K562 (cell line): Measurements from ENCODE around the gene KNSTRN. TPM values are rescaled to one million over a fixed set of nuclear protein-coding genes. Genes with fewer than 3 reads are reported as not detected.

ENCODE experiments used
- ATF3 ChIP-seq, 2 experiments: fragments of 450-650 bp in 1 of 2; sonication (generic) in 1 of 2; formaldehyde crosslinking in 1 of 2; IDR thresholded peaks in 1 of 2; conservative IDR thresholded peaks in 1 of 2; 2 replicates each; pipeline versions ENCODE4 v1.6.1 to v1.8.1; 2016 to 2023; ENCODE audit warnings: mild to moderate bottlenecking in 2 of 2, moderate library complexity in 2 of 2, inconsistent platforms in 1 of 2, missing genetic modification reagents in 1 of 2
- BCL6 ChIP-seq: fragments of 250-450 bp; sonication (Bioruptor Pico); IDR thresholded peaks from 2 replicates; pipeline ENCODE4 v1.4.0; 2020
- CTBP1 ChIP-seq: fragments of 450-650 bp; IDR thresholded peaks from 2 replicates; pipeline ENCODE4 v1.6.1; 2016; ENCODE audit warnings: borderline replicate concordance
- EHMT2 ChIP-seq: fragments of 450-650 bp; IDR thresholded peaks from 2 replicates; pipeline ENCODE4 v1.6.1; 2018; ENCODE audit warnings: antibody characterized with exemption
- ETV1 ChIP-seq: fragments of 450-650 bp; conservative IDR thresholded peaks from 2 replicates; pipeline ENCODE4 v1.6.1; 2016; ENCODE audit warnings: missing genetic modification characterization, control low read depth, low read depth, missing compliant biosample characterization
- GTF2E2 ChIP-seq: fragments of 200-800 bp; sonication (Bioruptor generic); IDR thresholded peaks from 2 replicates; pipeline ENCODE4 v1.6.1; 2016; ENCODE audit warnings: missing genetic modification characterization, missing compliant biosample characterization
- IRF2 ChIP-seq: sonication (generic); formaldehyde crosslinking; IDR thresholded peaks from 2 replicates; pipeline ENCODE4 v1.8.1; 2022; ENCODE audit warnings: mild to moderate bottlenecking, missing genetic modification reagents
- KDM1A ChIP-seq, 2 experiments: fragments of 450-650 bp; IDR thresholded peaks; 2 replicates each; pipeline ENCODE4 v1.6.1; 2016; ENCODE audit warnings: mild to moderate bottlenecking in 2 of 2
- KDM4B ChIP-seq, 2 experiments: fragments of 450-650 bp in 1 of 2; sonication (generic) in 1 of 2; IDR thresholded peaks; 2 replicates each; pipeline ENCODE4 v1.6.1; 2016 to 2017; ENCODE audit warnings: borderline replicate concordance in 2 of 2, antibody characterized with exemption in 1 of 2, low read depth in 1 of 2, mild to moderate bottlenecking in 1 of 2
- KLF1 ChIP-seq: fragments of 450-650 bp; IDR thresholded peaks from 2 replicates; pipeline ENCODE4 v1.6.1; 2016; ENCODE audit warnings: missing genetic modification characterization, missing compliant biosample characterization
- L3MBTL2 ChIP-seq: fragments of 450-650 bp; IDR thresholded peaks from 2 replicates; pipeline ENCODE4 v1.6.1; 2016; ENCODE audit warnings: mild to moderate bottlenecking, moderate library complexity
- RNF2 ChIP-seq: sonication (generic); IDR thresholded peaks from 2 replicates; pipeline ENCODE4 v1.6.1; 2016
- TEAD2 ChIP-seq: fragments of 450-650 bp; IDR thresholded peaks from 2 replicates; pipeline ENCODE4 v1.6.1; 2016; ENCODE audit warnings: missing genetic modification characterization, control low read depth, missing compliant biosample characterization
- ZBTB2 ChIP-seq: fragments of 450-650 bp; IDR thresholded peaks from 2 replicates; pipeline ENCODE4 v1.6.1; 2016; ENCODE audit warnings: antibody characterized with exemption
- ZNF175 ChIP-seq: fragments of 200-800 bp; sonication (Bioruptor generic); IDR thresholded peaks from 2 replicates; pipeline ENCODE4 v1.6.1; 2016; ENCODE audit warnings: low read depth, mild to moderate bottlenecking, missing genetic modification characterization, missing compliant biosample characterization
- ZNF3 ChIP-seq: fragments of 250-450 bp; sonication (Bioruptor Pico); IDR thresholded peaks from 2 replicates; pipeline ENCODE4 v1.5.0; 2021; ENCODE audit warnings: mild to moderate bottlenecking, moderate library complexity
- ZNF384 ChIP-seq: IDR thresholded peaks from 2 replicates; pipeline ENCODE4 v1.6.1; 2012; ENCODE audit warnings: low read depth, low read length, improper control_type of control experiment
- ZNF586 ChIP-seq: fragments of 450-650 bp; formaldehyde crosslinking; conservative IDR thresholded peaks from 2 replicates; pipeline ENCODE4 v1.4.0; 2020; ENCODE audit warnings: mild to moderate bottlenecking, moderate library complexity
- ZNF76 ChIP-seq: fragments of 250-450 bp; sonication (Bioruptor Pico); IDR thresholded peaks from 2 replicates; pipeline ENCODE4 v1.4.0; 2020; ENCODE audit warnings: mild to moderate bottlenecking, moderate library complexity, borderline replicate concordance
- ZNF778 ChIP-seq: fragments of 450-650 bp; formaldehyde crosslinking; IDR thresholded peaks from 2 replicates; pipeline ENCODE4 v1.4.0; 2020; ENCODE audit warnings: mild to moderate bottlenecking, moderate library complexity
- ZZZ3 ChIP-seq: fragments of 450-650 bp; IDR thresholded peaks from 2 replicates; pipeline ENCODE4 v1.6.1; 2016; ENCODE audit warnings: antibody characterized with exemption, mild to moderate bottlenecking, moderate library complexity
- polyA plus RNA-seq, 8 experiments: library from polyadenylated mRNA; depleted of rRNA in 4 of 8; stranded (reverse) in 5 of 8; unstranded in 3 of 8; fragments of >200 nt; fragmentation: Nextera tagmentation in 2 of 8; fragmentation: Illumina TruSeq in 1 of 8; extraction: Ambion mirVana in 2 of 8; extraction: Trizol in 1 of 8; gene quantifications; 2 replicates each; pipeline versions ENCODE4 v1.2.1 to v1.2.3, GENCODE V29; 2011 to 2014; ENCODE audit warnings: inconsistent platforms in 1 of 8, missing spikeins in 1 of 8
- total RNA-seq, 7 experiments: library from RNA; depleted of rRNA in 6 of 7; stranded (reverse); fragments of >200 nt in 6 of 7; fragmentation: Illumina TruSeq in 2 of 7; extraction: Trizol in 2 of 7; gene quantifications; 2 replicates each; pipeline versions ENCODE4 v1.2.1 to v1.2.3, GENCODE V29; 2011 to 2021; ENCODE audit warnings: low replicate concordance in 1 of 7
- TF ChIP-seq, protein P1 (sequence below): fragments of 250-450 bp; sonication (Bioruptor Pico); IDR thresholded peaks from 2 replicates; pipeline ENCODE4 v1.8.0; 2022; ENCODE audit warnings: moderate library complexity, mild to moderate bottlenecking, inconsistent platforms
- TF ChIP-seq, protein P2 (sequence below): sonication (generic); formaldehyde crosslinking; IDR thresholded peaks from 2 replicates; pipeline ENCODE4 v1.8.0; 2022; ENCODE audit warnings: mild to moderate bottlenecking, low read depth, missing genetic modification reagents

The KNSTRN gene
- total and polyA plus RNA-seq, 9 of the 15 experiments (the other 6 are each of a cell fraction or from before 2014, with no cell fraction given), result 48.7 to 88.2 (median 66.3) TPM

DNA sequence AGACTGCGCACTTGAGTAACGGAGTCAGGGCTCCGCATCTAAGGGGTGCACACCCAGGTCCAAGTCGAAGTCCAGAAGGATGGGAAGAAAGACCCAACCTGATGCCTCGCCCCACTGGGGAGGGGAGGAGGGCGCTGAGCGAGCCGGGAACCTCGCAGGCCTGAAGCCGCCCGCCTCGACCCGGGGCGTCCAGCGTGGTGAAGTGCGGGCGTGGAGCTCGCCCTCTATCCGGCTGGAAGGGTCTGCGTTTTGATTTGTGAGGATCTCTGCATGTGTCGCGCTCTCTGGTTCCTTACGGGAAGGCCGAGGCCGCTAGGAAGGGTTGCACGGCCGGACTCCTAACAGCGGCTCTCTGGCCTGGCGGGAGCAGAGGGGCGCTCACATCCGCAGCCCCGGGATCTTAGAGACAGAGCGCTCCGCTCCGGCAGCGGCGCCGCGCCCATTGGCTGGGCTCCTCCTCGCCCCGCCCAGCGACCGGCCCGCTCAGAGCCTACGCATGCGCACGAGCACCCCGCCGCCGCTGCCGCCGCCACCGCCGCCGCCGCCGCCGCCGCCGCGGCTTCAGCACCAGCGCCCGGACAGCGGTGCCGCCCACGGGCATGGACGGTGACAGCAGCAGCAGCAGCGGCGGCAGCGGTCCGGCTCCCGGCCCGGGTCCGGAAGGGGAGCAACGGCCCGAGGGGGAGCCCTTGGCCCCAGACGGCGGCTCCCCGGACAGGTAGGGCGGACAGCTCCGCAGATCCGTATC is 24.6 kb upstream of the KNSTRN start, which contains the start of gene DISP2 (continued):
- TF ChIP-seq, protein P1, sequence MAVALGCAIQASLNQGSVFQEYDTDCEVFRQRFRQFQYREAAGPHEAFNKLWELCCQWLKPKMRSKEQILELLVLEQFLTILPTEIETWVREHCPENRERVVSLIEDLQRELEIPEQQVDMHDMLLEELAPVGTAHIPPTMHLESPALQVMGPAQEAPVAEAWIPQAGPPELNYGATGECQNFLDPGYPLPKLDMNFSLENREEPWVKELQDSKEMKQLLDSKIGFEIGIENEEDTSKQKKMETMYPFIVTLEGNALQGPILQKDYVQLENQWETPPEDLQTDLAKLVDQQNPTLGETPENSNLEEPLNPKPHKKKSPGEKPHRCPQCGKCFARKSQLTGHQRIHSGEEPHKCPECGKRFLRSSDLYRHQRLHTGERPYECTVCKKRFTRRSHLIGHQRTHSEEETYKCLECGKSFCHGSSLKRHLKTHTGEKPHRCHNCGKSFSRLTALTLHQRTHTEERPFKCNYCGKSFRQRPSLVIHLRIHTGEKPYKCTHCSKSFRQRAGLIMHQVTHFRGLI (CRISPR knock-in tag), result no peak
- TF ChIP-seq KDM1A (IDR thresholded peaks at IDR 0.05) (no peak), ZNF76 (CRISPR knock-in tag) (no peak), RNF2 (no peak), KLF1 (tag) (no peak), IRF2 (CRISPR knock-in tag) (no peak), ZNF175 (CRISPR knock-in tag) (0 out of 2 replicates have a peak, but pooled peaks have one; percentile 36), TEAD2 (tag) (no peak), ZNF586 (CRISPR knock-in tag) (no peak), ZNF3 (no peak), EHMT2 (0 out of 2 replicates have a peak, but pooled peaks have one; percentile 76), GTF2E2 (no peak), ZNF778 (no peak), KDM4B (IDR thresholded peaks at IDR 0.05; ENCODE audit: borderline replicate concordance in 2 of 2, low read depth in 1 of 2) (no peak), L3MBTL2 (peak; percentile 75), ZNF384 (no peak), ZBTB2 (0 out of 2 replicates have a peak, but pooled peaks have one; percentile 29), ATF3 (IDR thresholded peaks at IDR 0.05) (no peak), ATF3 (CRISPR knock-in tag; conservative IDR thresholded peaks at IDR 0.05) (no peak), CTBP1 (peak; percentile 87), ETV1 (no peak), BCL6 (CRISPR knock-in tag) (no peak), ZZZ3 (no peak)
- TF ChIP-seq, protein P2, sequence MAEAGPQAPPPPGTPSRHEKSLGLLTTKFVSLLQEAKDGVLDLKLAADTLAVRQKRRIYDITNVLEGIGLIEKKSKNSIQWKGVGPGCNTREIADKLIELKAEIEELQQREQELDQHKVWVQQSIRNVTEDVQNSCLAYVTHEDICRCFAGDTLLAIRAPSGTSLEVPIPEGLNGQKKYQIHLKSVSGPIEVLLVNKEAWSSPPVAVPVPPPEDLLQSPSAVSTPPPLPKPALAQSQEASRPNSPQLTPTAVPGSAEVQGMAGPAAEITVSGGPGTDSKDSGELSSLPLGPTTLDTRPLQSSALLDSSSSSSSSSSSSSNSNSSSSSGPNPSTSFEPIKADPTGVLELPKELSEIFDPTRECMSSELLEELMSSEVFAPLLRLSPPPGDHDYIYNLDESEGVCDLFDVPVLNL (CRISPR knock-in tag), result no peak
